Stimulated activated CD8-positive, alpha-beta memory T cell treated with anti-CD3 and anti-CD28 coated beads, Interleukin-4, amount 100 ng/mL, for 24 hours (primary cell): ENCODE results near the gene RAB40C.

Experiments used
- DNase-seq: peaks from one replicate; pipeline ENCODE4 v3.0.0-alpha.2; 2020; ENCODE audit warnings: low read depth

RAB40C gene

GRCh38 chr16:647173-647902 is 57.5 kb downstream of the RAB40C start:
- DNase-seq: no peak

- no peak for DNase-seq
Measured at GRCh38 chr16:648071-648780, 58.4 kb downstream of the RAB40C start.

GRCh38 chr16:648781-649589 is 59.1 kb downstream of the RAB40C start, which contains the start of gene WDR90:
WDR90 (plus strand) TSS chr16:649365; CDS start chr16:649417, 52 bp downstream.
- DNase-seq: peak; percentile 93

- no peak for DNase-seq
Measured at GRCh38 chr16:649631-650030, 59.8 kb downstream of the RAB40C start.

GRCh38 chr16:651844-652243 is 62.0 kb downstream of the RAB40C start:
- no peak for DNase-seq

- no peak for DNase-seq
Measured at GRCh38 chr16:652454-653305, 62.8 kb downstream of the RAB40C start.

- no peak for DNase-seq
Measured at GRCh38 chr16:654034-654433, 64.2 kb downstream of the RAB40C start.

GRCh38 chr16:657487-657886 is 67.6 kb downstream of the RAB40C start:
- no peak for DNase-seq

GRCh38 chr16:658679-659571 is 69.1 kb downstream of the RAB40C start:
- no peak for DNase-seq

- no peak for DNase-seq
Measured at GRCh38 chr16:659618-660017, 69.8 kb downstream of the RAB40C start.

- no peak for DNase-seq
Measured at GRCh38 chr16:660132-660458, 70.2 kb downstream of the RAB40C start.

GRCh38 chr16:660459-661183 is 70.8 kb downstream of the RAB40C start:
- DNase-seq: no peak

GRCh38 chr16:661184-661821 is 71.4 kb downstream of the RAB40C start:
- no peak for DNase-seq

- DNase-seq: no peak
Measured at GRCh38 chr16:662095-662494, 72.2 kb downstream of the RAB40C start.

- DNase-seq: no peak
Measured at GRCh38 chr16:662597-662996, 72.7 kb downstream of the RAB40C start.

GRCh38 chr16:666572-666971 is 76.7 kb downstream of the RAB40C start:
- DNase-seq: no peak

- DNase-seq: no peak
Measured at GRCh38 chr16:667113-667779, 77.4 kb downstream of the RAB40C start.

GRCh38 chr16:667780-668518 is 78.1 kb downstream of the RAB40C start, which contains the start of gene RHOT2:
RHOT2 (plus strand) TSS chr16:668132; CDS start chr16:668200, 68 bp downstream.
- DNase-seq: peak; percentile 91
